Measurements from ENCODE around the gene FHIT. TPM values are rescaled to one million over a fixed set of nuclear protein-coding genes. Genes with fewer than 3 reads are reported as not detected.

FHIT gene
- total RNA-seq, 1 experiment from 2014 or later: 3.6 TPM

- H3K4me3 ChIP-seq (ENCODE audit: low read length): no peak overlapping the region
- no peaks in the 10 kb centered on the region for H3K27me3 ChIP-seq (ENCODE audit: low read length)
- H3K4me2 ChIP-seq (ENCODE audit: low read length): no peak overlapping the region
- no peaks in the 10 kb centered on the region for H3F3A ChIP-seq (ENCODE audit: low read length, unreplicated experiment)
- no peaks in the 10 kb centered on the region for H4K20me1 ChIP-seq (ENCODE audit: low read length)
- TF ChIP-seq EZH2phosphoT487 (IDR thresholded peaks at IDR 0.05; ENCODE audit: borderline replicate concordance, low read length): no peak
- no peak for TF ChIP-seq CTCF (conservative IDR thresholded peaks at IDR 0.05; ENCODE audit: low read depth, low read length)
- no peak for TF ChIP-seq EZH2 (IDR thresholded peaks at IDR 0.05; ENCODE audit: low read length, unreplicated experiment)
- BruUV-seq (replicated peaks): no TSS peak
- POLR2A ChIA-PET (ENCODE audit: unreplicated experiment): no interaction called here
- no peaks in the 10 kb centered on the region for H3K9me3 ChIP-seq (ENCODE audit: low read length)
- no peak overlapping the region for H3K27ac ChIP-seq (ENCODE audit: low read length)
- no peak overlapping the region for H2AFZ ChIP-seq (ENCODE audit: low read length)
- ATAC-seq (no peak), DNase-seq (no peak)
- H3K9ac ChIP-seq (ENCODE audit: low read length): no peak overlapping the region
- no peaks in the 10 kb centered on the region for H3K79me2 ChIP-seq (ENCODE audit: low read length)
- H3K4me1 ChIP-seq (ENCODE audit: insufficient read depth, low read length): no peaks in the 10 kb centered on the region
- H3K36me3 ChIP-seq (ENCODE audit: low read depth, low read length): no peaks in the 10 kb centered on the region
- CTCF ChIA-PET: no interaction called here
- intact Hi-C loops (cut with micrococcal nuclease): no loop called here
- H3K9me2 ChIP-seq (replicated peaks; ENCODE audit: low read length): no peaks in the 10 kb centered on the region
Measured at GRCh38 chr3:61043156-61043555, 208.1 kb downstream of the FHIT start.

- intact Hi-C loops (cut with micrococcal nuclease): no loop called here
- Histone ChIP-seq H3K4me1 (ENCODE audit: insufficient read depth, low read length) (no peaks in the 10 kb centered on the region), H3K36me3 (ENCODE audit: low read depth, low read length) (no peaks in the 10 kb centered on the region), H3F3A (ENCODE audit: low read length, unreplicated experiment) (no peaks in the 10 kb centered on the region), H3K27me3 (ENCODE audit: low read length) (no peaks in the 10 kb centered on the region), H3K27ac (ENCODE audit: low read length) (no peak overlapping the region), H3K4me2 (ENCODE audit: low read length) (no peak overlapping the region), H3K79me2 (ENCODE audit: low read length) (no peaks in the 10 kb centered on the region), H3K9ac (ENCODE audit: low read length) (no peak overlapping the region), H4K20me1 (ENCODE audit: low read length) (no peaks in the 10 kb centered on the region), H3K4me3 (ENCODE audit: low read length) (no peak overlapping the region), H3K9me2 (replicated peaks; ENCODE audit: low read length) (no peaks in the 10 kb centered on the region), H2AFZ (ENCODE audit: low read length) (no peak overlapping the region), H3K9me3 (ENCODE audit: low read length) (no peaks in the 10 kb centered on the region)
- ChIA-PET POLR2A (ENCODE audit: unreplicated experiment) (no interaction called here), CTCF (no interaction called here)
- DNase-seq (no peak), ATAC-seq (no peak)
- no peak for TF ChIP-seq EZH2phosphoT487 (IDR thresholded peaks at IDR 0.05; ENCODE audit: borderline replicate concordance, low read length)
- TF ChIP-seq EZH2 (IDR thresholded peaks at IDR 0.05; ENCODE audit: low read length, unreplicated experiment): no peak
- BruUV-seq (replicated peaks): no TSS peak
Measured at GRCh38 chr3:61040618-61041017, 210.6 kb downstream of the FHIT start.

GRCh38 chr3:61035573-61035972 is 215.7 kb downstream of the FHIT start:
- POLR2A ChIA-PET (ENCODE audit: unreplicated experiment): no interaction called here
- H3K79me2 ChIP-seq (ENCODE audit: low read length): no peaks in the 10 kb centered on the region
- BruUV-seq (replicated peaks): no TSS peak

More at GRCh38 chr3:61035573-61035972, 215.7 kb downstream of the FHIT start:
- no peaks in the 10 kb centered on the region for H3K9me2 ChIP-seq (replicated peaks; ENCODE audit: low read length)
- CTCF ChIA-PET: no interaction called here
- H3K9ac ChIP-seq (ENCODE audit: low read length): no peak overlapping the region
- ATAC-seq (no peak), DNase-seq (no peak)
- no peaks in the 10 kb centered on the region for H3K27me3 ChIP-seq (ENCODE audit: low read length)
- TF ChIP-seq EZH2phosphoT487 (IDR thresholded peaks at IDR 0.05; ENCODE audit: borderline replicate concordance, low read length): no peak
- no peak for TF ChIP-seq CTCF (conservative IDR thresholded peaks at IDR 0.05; ENCODE audit: low read depth, low read length)
- TF ChIP-seq EZH2 (IDR thresholded peaks at IDR 0.05; ENCODE audit: low read length, unreplicated experiment): no peak
- no peak overlapping the region for H3K4me3 ChIP-seq (ENCODE audit: low read length)
- no peak overlapping the region for H3K27ac ChIP-seq (ENCODE audit: low read length)
- H3K4me2 ChIP-seq (ENCODE audit: low read length): no peak overlapping the region
- H3F3A ChIP-seq (ENCODE audit: low read length, unreplicated experiment): no peaks in the 10 kb centered on the region
- H3K4me1 ChIP-seq (ENCODE audit: insufficient read depth, low read length): no peaks in the 10 kb centered on the region
- H3K36me3 ChIP-seq (ENCODE audit: low read depth, low read length): no peaks in the 10 kb centered on the region
- no peaks in the 10 kb centered on the region for H4K20me1 ChIP-seq (ENCODE audit: low read length)
- no peaks in the 10 kb centered on the region for H3K9me3 ChIP-seq (ENCODE audit: low read length)
- H2AFZ ChIP-seq (ENCODE audit: low read length): no peak overlapping the region
- intact Hi-C loops (cut with micrococcal nuclease): no loop called here

Data from PC-3 (cell line).